Activated CD4-positive, alpha-beta T cell treated with anti-CD3 and anti-CD28 coated beads for 1 hour (primary cell): Measurements from ENCODE around the gene C2orf69.
A peak's percentile ranks its signal among the peaks of the same experiment; 100 is the strongest.

ENCODE experiments used
- DNase-seq: peaks from one replicate; pipeline ENCODE4 v3.0.0-alpha.2; 2020

C2orf69 gene

DNA sequence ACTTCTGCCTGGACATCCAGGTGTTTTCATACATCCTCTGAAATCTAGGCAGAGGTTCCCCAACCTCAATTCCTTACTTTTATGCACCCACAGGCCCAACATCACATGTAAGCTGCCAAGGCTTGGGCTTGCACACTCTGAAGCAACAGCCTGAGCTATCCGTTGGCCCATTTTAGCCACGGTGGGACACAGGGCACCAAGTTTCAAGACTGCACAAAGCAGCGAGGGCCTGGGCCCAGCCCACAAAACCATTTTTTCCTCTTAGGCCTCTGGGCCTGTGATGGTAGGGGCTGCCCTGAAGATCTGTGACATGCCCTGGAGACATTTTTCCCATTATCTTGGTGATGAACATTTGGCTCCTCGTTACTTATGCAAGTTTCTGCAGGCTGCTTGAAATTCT is 5.9 kb downstream of the C2orf69 start:
- no peak for DNase-seq

DNA sequence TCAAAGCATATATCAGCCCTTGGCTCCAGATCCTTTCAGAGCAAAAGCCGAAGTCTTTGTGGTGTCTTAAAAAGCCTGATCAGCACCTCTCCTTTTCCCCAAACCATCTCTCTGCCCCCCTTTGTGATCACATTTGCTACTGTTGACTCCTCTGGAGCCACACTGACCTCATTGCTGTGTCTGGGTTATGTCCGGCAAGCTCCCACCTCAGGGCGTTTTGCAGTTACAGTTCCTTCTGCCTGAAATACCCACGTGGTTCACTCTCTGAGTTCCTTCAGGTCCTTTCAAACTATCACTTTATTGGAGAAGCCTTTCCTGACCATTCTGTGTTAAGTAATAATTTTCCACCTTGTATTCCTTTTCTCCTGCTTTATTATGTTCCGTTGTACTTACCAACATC is 11.8 kb downstream of the C2orf69 start:
- no peak for DNase-seq

DNA sequence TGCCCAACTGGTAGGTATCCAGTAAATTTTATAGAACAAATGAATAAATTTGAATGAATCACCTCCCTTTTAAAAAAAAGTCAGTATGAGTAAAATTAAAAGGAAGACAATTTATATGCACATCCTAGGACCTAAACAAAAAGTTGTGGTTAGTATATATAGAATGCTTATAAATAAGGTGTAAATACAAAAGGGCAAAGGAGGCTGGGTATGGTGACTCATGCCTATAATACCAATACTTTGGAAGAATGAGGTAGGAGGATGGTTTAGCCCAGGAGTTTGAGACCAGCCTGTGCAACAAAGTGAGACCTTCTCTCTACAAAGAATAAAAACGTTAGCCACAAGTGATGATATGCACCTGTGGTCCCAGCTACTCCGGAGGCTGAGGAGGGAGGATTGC is 12.8 kb downstream of the C2orf69 start:
- DNase-seq, result no peak

DNA sequence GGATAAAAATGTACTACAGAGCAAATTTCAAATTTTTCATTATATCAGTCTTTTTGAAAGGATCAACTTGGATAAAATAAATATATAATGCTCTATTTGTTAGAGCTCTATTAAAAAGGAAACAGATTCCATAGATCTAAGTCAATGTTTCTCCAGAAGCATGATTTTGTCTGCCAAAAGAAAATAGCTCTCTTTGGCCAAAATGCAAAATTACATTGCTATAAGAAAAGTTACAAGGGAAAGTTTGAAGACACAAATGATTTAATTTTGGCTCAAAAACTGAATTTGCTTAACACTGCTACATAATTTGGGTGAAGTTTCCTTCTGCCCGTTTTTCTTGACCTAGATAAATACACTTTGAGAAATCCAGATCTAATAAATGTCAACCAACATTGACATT is 15.7 kb downstream of the C2orf69 start:
- no peak for DNase-seq

DNA sequence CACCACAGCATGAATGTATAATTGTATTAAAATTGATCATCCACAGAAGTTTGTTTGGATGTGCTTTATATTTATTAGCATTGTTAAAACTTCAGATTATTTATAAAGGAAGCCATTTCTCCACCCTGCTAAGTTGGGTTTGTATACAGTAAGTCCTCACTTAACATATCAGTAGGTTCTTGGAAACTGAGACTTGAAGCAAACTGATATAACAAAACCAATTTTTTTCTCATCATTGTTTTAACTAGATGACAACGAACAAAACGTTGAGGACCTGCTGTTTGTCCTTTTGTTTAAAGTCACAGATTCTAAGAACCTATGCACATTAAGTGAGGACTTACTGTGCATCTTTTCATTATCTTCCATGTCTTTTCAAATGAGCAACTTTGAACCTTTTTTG is 17.1 kb downstream of the C2orf69 start:
- no peak for DNase-seq

DNA sequence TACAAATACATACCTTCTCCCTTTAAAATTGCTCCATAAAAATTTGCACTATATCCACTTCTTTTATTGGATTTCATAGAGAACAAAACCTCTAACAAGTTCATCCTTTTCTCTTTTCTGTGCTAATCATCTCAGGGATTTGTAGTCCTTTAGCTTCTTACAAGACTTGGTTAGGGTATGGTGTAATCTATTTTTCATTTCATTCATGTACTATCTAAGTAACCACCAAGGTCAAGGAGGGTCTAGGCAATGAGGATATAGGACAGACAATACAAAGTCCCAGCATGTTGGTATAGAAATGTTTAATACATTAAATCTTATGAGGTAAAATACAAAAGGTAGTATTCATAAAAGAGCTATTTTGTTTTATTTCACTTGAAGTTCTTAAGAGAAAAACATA is 17.5 kb downstream of the C2orf69 start:
- no peak for DNase-seq

DNA sequence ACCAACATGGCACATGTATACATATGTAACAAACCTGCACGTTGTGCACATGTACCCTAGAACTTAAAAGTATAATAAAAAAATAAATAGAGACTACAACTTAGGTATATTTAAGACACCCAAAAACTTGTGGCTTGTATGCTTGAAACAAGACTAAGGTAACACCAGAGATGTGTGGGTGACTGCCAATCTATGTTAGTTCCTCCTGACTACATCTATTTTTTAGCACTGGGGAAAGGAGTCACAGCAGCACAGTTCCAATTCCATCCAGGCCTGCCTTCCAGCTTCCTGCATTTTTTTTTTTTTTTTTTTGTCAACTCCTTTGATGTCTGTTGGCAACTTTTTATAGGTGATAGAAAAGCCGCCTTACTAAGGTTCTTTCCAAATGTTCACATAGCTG is 18.2 kb downstream of the C2orf69 start:
- no peak for DNase-seq

DNA sequence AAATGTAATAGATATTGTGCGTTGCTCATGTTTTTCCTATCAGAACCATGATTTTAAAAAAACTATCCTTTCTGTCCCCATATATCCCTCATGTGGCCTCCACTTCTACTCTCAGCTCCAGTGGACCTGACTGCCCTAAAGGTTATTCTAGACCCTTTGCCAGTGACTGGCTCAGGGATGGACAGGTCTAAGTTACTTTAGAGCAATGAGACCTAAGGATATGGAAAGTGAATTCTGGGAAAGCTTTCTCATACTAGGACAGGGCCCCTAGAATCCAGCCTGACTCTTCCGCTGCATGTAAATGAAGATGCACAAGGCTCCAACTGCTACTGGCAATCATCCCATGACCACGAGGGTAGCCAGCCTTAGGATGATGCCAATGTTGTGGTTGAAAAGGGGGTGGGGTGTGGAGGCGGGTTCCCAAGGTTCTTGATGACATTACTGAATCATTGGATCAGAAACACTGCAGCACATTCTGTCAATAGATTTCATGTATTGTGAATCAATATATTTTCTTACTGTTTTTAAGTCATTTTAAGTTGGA is 21.3 kb downstream of the C2orf69 start:
- no peak for DNase-seq

DNA sequence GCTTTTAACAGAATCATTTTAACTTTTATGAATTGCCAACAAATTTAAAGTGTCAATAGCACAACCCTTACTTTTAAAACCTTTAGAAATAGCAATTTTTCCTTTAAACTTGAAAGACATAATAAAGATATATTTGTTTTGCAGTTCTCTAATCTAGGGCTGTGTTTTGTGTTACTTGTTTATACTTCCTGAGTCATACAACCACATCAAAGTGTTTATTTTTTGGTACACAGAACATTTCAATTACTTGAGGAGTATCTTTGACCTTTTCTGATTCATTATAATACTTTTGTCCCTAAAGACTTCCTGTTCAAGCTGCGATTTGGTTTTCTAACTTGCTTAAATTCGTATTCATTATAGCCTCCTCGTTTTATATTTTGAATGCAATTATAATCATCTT is 22.4 kb downstream of the C2orf69 start:
- DNase-seq, result no peak

DNA sequence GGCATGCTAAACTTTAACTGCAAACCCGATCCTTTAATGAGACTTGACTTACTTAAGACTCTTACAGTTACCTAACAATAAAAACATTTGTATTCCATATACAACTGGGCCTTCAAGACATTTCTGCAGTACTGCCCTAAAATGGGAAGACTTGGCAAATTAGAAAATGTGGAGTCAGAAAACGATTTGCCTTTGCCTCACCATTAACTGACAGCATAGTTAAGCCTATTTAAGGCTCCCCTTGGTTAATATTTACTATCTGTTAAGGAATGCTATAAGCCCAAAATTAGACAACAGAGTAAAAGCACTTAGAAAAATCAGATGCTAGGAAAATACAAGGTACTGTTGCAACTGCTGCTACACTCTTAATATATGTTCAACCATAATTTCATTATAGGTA is 25.5 kb downstream of the C2orf69 start:
- DNase-seq, result no peak

DNA sequence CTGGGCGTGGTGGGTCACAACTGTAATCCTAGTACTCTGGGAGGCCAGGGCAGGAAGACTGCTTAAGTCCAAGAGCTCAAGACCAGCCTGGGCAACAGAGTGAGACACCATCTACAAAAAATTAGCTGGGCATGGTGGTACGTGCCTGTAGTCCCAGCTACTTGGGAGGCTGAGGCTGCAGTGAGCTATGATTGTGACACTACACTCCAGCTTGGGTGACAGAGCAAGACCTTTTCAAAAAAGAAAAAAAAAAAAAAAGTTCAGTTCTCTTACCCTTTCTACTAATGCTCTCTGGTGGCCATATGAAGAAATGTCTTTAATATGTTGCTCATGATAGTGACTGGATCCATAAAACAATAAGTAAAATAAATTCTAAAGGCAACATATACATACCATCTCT is 29.3 kb downstream of the C2orf69 start:
- DNase-seq, result no peak

DNA sequence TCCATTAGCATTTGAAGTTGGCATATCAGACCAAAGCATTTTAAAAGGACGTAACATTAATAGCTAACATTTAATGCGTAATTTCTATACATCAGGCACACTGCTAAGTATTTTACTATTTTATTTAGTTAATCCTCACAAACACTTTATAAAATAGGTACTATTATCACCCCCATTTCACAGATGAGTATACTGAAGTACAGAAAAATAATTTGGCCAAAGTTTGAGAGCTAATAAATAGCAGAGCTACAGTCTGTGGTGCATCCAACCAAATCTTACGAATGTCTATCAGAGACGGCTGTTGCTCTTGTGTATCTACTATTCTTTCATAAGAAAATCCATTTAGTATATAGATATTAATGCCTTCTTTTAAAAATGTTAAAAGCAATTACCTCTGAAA is 32.3 kb downstream of the C2orf69 start:
- DNase-seq, result no peak

DNA sequence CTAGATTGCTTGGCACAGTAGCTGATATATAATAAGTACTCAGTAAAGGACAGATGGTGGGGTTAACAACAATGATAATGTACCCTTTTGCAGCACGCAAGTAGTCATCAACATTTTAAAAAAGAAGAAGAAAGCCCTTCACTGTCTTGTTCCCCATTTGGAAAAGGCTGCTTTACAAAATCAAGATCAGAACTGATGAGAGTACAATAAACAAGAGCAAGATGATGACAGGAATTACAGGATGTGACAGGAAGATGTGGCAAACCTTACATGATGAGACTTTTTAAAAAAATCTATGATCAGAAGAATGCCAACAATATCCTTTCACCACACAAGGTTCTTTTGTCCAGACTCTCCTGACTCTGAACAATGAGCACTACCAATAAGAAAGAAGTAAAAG is 35.1 kb downstream of the C2orf69 start:
- DNase-seq, result no peak

DNA sequence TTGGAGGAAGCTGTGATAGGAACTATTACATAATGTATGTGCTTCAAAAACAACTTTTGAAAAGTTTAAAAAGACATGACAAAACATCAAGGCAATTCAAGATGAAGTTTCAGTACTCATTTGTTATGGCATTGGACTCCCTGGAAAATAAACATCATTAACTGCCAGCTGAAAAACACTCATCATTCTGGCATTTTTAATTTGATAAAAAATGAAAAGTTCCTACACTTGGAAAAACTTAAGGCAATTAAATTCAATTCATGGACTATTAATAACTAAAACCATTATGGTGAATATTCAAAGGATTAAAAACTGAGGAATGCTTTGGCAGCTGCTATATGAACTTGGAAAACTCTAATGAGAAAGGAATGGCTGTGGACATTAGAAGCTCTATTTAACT is 35.7 kb downstream of the C2orf69 start:
- DNase-seq, result no peak

DNA sequence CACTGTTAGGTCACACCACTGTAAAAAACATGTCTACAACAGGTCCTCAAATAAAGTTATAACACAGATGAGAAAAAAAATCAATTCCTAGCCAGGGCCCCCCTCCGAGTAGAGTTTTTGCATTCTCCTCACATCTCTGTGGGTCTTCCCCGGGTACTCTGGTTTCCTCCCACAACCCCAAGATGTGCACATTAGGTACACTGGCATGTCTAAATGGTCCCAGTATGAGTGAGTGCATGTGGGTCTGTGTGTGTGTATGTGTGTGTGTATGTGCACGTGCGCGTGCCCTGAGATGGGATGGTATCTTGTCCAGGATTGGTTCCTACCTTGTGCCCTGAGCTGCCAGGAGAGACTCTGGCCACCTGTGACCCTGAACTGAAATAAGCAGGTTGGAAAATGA is 39.3 kb downstream of the C2orf69 start:
- DNase-seq, result no peak

DNA sequence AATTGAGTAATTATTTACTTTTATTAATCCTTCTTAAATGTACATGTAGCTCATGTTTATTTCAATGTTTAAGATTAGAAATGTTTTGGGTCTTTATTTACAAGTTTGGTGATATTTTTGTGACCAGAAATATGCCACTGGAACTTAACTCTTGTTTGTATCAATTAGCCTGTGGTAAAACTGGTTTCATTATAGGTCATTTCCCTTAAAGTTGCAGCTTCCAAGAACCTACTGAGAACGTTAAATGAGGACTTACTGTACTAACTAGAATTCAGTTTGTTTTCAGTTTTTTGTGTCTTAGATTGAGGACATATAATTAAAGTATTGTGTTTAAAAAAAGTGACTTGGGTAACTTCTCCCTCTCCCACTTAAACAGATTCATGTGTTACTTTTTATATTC is 39.9 kb downstream of the C2orf69 start:
- DNase-seq, result no peak

DNA sequence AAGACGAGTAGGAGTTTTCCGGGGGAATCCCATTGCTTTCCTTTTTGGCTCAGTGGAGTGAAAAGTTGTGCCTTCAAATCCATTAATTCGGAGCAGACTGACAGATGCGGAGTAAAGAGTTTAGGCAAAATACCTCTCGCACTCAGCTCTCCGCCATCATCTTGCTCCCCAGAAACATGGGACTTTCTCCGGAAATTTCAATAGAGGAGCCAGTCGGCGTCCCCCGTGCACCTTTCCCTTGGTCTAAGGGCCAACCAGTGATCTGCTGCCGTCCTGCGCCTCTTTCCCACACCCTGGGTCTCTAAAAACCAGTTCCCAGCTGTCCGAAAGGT is 43.9 kb downstream of the C2orf69 start:
- no peak for DNase-seq

DNA sequence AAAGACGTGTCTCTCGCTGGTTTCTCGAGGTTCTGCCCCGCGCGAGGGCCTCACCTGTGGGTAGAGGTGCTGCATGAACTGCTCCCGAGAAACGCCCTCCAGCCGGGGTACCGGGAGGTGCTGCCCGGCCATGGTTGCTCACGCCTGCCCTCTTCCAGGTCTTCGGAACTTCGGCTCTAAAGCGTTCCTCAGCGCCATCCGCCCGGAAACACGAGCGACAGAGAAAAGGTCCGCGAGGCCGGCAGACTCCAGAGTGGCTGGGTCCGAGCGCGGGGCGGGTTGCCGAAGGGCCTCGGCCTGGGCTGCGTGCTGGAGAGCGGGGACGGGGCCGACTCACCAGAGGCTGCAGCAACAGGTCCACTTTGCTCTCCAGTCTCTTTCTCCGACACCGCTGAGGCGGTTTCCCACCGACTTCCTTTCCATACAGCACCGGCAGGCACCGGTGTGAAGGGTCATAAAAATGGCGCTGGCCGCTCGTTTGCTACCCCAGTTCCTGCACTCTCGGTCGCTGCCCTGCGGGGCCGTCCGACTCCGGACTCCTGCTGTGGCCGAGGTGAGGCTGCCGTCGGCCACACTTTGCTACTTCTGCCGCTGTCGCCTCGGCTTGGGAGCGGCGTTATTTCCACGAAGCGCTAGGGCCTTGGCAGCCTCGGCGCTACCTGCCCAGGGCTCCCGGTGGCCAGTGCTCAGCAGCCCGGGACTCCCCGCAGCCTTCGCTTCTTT is 44.4 kb downstream of the C2orf69 start, which contains the start of the genes MAIP1 and TYW5:
Gene MAIP1 (plus strand): TSS at position 244 of the 723 bp plus-strand sequence. CDS start 217 bp downstream, at position 461.
Gene TYW5 (minus strand): TSS at position 153 of the 723 bp plus-strand sequence. CDS start 21 bp downstream, at position 132.
- DNase-seq, result peak; percentile 66

DNA sequence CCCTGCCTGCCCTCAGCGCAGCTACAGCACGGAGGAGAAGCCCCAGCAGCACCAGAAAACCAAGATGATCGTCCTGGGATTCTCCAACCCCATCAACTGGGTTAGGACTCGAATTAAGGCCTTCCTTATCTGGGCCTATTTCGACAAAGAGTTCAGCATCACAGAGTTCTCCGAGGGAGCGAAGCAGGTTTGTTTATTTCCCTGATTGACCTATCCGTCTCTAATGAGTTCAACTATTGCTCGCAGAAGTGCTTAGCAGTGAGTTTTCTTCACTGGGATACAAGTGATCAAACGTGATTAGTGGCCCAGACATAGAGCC is 44.9 kb downstream of the C2orf69 start:
- no peak for DNase-seq

DNA sequence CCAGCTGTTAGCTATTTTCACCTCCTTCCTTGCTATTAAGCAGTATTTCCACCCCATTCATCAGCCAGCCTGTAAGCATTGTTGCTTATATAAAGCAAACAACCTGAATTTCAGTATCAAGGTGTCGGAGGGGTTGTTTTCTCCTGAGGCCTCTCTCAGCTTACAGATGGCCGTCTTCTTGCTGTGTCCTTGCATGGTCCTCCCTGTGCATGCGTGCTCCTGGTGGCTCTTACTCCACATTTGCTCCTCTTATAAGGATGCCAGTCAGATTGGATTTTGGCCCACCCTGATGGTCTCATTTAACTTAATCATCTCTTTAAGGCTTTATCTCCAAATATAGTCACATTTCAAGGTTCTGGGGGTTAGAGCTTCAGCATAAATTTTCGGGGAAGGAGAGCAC is 46.9 kb downstream of the C2orf69 start:
- no peak for DNase-seq

DNA sequence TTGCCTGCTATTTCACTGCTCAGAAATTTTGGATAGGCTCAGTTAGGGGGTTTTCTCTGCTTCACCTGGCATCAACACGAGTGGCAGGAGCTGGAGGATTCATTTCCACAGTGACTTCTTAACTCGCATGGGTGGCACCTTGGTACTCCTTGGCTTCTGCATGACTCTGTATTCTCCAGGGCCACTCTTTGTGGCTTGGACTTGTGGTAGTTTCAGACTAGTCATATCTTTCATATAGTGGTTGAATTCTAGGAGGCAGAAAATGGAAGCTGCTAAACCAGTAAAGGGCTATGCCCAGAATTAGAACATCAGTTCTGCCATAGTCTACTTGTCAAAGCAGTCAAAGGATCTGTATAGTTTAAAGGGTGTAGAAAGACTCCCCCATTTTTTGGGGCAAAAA is 51.1 kb downstream of the C2orf69 start:
- DNase-seq, result no peak

DNA sequence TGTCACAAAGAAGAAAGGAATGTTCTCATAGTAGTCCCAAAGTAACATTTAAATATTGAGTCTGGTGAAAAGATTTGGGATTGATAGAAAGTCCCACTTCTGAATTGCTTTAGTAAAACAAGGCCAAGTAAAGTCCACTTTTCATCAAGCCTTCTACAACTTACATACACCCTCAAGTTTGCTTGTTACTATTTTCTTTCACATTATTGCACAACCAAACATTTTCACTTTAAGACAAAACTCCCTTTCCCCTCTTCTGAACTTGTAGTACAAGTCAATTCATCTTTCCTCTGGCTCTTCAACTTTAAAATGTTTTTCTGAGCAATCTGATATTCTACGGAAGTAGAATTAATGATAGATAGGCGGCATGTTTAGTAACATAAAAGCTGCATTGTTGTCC is 55.3 kb downstream of the C2orf69 start:
- DNase-seq, result no peak

DNA sequence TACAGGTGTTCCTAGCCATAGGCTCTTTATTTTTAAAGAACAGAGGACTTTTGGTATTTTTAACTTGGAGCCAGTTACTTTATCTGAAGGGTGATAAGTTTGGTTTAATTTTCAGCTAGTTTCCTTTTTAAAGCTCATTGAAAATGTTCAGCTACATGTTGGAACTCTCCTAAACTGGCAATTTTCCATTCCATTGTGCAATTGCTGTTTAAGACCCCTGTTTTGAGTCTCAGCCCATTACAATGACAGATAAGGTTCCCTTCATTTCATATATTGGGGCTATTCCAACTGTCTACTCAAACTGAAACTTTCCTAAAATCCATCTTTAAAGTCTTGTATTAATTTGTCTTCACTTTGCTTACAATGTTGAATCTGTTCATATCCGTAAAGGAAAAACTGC is 55.9 kb downstream of the C2orf69 start:
- no peak for DNase-seq

DNA sequence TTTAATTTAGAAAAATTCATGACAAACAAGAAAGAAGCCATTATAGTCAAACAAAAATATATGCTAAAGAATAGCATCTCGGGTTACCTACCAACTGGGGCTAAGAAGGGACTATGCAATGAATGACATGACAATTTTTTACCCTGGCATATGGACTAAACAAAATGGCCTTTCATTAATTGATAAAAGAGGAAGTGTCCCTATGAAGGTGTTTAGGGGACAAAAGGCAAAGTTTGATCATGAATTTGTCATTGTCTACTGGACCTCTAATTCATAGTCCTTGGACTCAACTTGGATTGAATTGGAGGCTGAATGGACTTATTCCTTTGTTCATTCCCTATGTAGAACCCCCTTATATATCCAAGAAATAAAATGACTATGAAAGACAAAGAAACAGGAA is 57.0 kb downstream of the C2orf69 start:
- no peak for DNase-seq

DNA sequence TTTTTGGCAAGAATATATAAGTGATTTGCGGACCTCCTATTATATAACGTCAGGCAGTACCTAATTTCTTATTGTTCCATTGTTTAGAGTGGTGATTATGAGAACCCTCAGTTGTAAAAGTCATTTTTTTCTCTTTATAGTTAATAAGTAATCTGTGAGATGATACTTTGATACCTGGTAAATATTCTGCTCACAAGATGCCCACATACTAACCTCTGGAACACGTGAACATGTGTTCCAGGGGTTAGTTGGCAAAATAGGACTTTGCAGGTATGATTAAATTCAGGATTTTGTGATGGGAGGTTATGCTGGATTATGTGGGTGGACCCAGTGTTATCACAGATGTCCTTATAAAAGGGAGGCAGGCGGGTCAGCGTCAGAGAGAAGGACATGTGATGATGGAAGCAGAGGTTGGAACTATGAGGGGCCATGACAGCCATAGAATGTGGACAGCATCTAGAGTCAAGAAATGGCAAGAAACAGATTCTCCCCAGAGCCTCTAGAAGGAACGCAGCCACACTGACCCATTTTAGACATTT is 61.1 kb downstream of the C2orf69 start:
- no peak for DNase-seq
